ENCODE results near the gene SMCHD1. TPM values are rescaled to one million over a fixed set of nuclear protein-coding genes. Genes with fewer than 3 reads are reported as not detected.
"Not testable (repeated sequence)": the region's sequence is repeated elsewhere in the genome, so short reads cannot be mapped to it uniquely, and the experiment has no call there.

SMCHD1 gene
- total RNA-seq, 1 donor from 2014 or later: 15.2 TPM

- DNase-seq (ENCODE audit: low spot score) (no peak), ATAC-seq (no peak)
Measured at GRCh38 chr18:2715990-2716389, 60.5 kb downstream of the SMCHD1 start.

GRCh38 chr18:2716394-2717326, 61.1 kb downstream of the SMCHD1 start:
- no peak for DNase-seq (ENCODE audit: low spot score)

GRCh38 chr18:2717407-2717806, 61.9 kb downstream of the SMCHD1 start:
- ATAC-seq (no peak), DNase-seq (ENCODE audit: low spot score) (no peak)

More at GRCh38 chr18:2716394-2717326, 61.1 kb downstream of the SMCHD1 start:
- peak; percentile 38 for ATAC-seq

GRCh38 chr18:2719040-2719439, 63.5 kb downstream of the SMCHD1 start:
- ATAC-seq (no peak), DNase-seq (ENCODE audit: low spot score) (no peak)

- DNase-seq (ENCODE audit: low spot score): no peak
- ATAC-seq: no peak
Measured at GRCh38 chr18:2723207-2723606, 67.7 kb downstream of the SMCHD1 start.

- DNase-seq (ENCODE audit: low spot score): no peak
- no peak for ATAC-seq
Measured at GRCh38 chr18:2729757-2730156, 74.2 kb downstream of the SMCHD1 start.

- no peak for DNase-seq (ENCODE audit: low spot score)
- ATAC-seq: no peak
Measured at GRCh38 chr18:2736823-2737222, 81.3 kb downstream of the SMCHD1 start.

- not testable (repeated sequence) for ATAC-seq; DNase-seq (ENCODE audit: low spot score)
Measured at GRCh38 chr18:2740082-2740481, 84.6 kb downstream of the SMCHD1 start.

- ATAC-seq (no peak), DNase-seq (ENCODE audit: low spot score) (no peak)
Measured at GRCh38 chr18:2746274-2746673, 90.7 kb downstream of the SMCHD1 start.

GRCh38 chr18:2758309-2758708, 102.8 kb downstream of the SMCHD1 start:
- ATAC-seq (no peak), DNase-seq (ENCODE audit: low spot score) (no peak)

- peak; percentile 27 for ATAC-seq
- no peak for DNase-seq (ENCODE audit: low spot score)
Measured at GRCh38 chr18:2774669-2775068, 119.1 kb downstream of the SMCHD1 start.

- ATAC-seq (no peak), DNase-seq (ENCODE audit: low spot score) (no peak)
Measured at GRCh38 chr18:2776601-2777000, 121.1 kb downstream of the SMCHD1 start.

- DNase-seq (ENCODE audit: low spot score): no peak
- ATAC-seq: no peak
Measured at GRCh38 chr18:2777241-2777640, 121.7 kb downstream of the SMCHD1 start.

GRCh38 chr18:2780750-2781149, 125.2 kb downstream of the SMCHD1 start:
- no peak for ATAC-seq

GRCh38 chr18:2787225-2787624, 131.7 kb downstream of the SMCHD1 start:
- ATAC-seq (no peak), DNase-seq (ENCODE audit: low spot score) (no peak)

More at GRCh38 chr18:2780750-2781149, 125.2 kb downstream of the SMCHD1 start:
- DNase-seq (ENCODE audit: low spot score): no peak

- no peak for ATAC-seq
- DNase-seq (ENCODE audit: low spot score): no peak
Measured at GRCh38 chr18:2792395-2792794, 136.9 kb downstream of the SMCHD1 start.

GRCh38 chr18:2794159-2794558, 138.6 kb downstream of the SMCHD1 start:
- no peak for DNase-seq (ENCODE audit: low spot score)
- no peak for ATAC-seq

GRCh38 chr18:2797951-2798350, 142.4 kb downstream of the SMCHD1 start:
- ATAC-seq (no peak), DNase-seq (ENCODE audit: low spot score) (no peak)

- ATAC-seq (no peak), DNase-seq (ENCODE audit: low spot score) (no peak)
Measured at GRCh38 chr18:2799369-2799768, 143.8 kb downstream of the SMCHD1 start.

- DNase-seq (ENCODE audit: low spot score) (no peak), ATAC-seq (no peak)
Measured at GRCh38 chr18:2805970-2806943, 150.7 kb downstream of the SMCHD1 start.

- not testable (repeated sequence) for ATAC-seq; DNase-seq (ENCODE audit: low spot score)
Measured at GRCh38 chr18:2808640-2809039, 153.1 kb downstream of the SMCHD1 start.

Measured in left lobe of liver (tissue), 2 donors.